ENCODE measurements around the gene B4GALT6.

The B4GALT6 gene

GRCh38 chr18:31695989-31696388, 11.6 kb upstream of the B4GALT6 start:
- Histone ChIP-seq H3K27ac (no peak overlapping the region), H3K4me3 (no peak overlapping the region)

- no peak overlapping the region for H3K4me3 ChIP-seq
Measured at GRCh38 chr18:31694297-31694696, 9.9 kb upstream of the B4GALT6 start.

GRCh38 chr18:31688606-31689005, 4.2 kb upstream of the B4GALT6 start:
- H3K4me3 ChIP-seq, result no peak overlapping the region
- H3K27ac ChIP-seq, result no peak overlapping the region

More at GRCh38 chr18:31694297-31694696, 9.9 kb upstream of the B4GALT6 start:
- no peak overlapping the region for H3K27ac ChIP-seq

GRCh38 chr18:31686986-31687928, 2.9 kb upstream of the B4GALT6 start:
- Histone ChIP-seq H3K27ac (no peak overlapping the region), H3K4me3 (no peak overlapping the region)

- no peak overlapping the region for H3K4me3 ChIP-seq
- H3K27ac ChIP-seq, result no peak overlapping the region
Measured at GRCh38 chr18:31686572-31686971, 2.2 kb upstream of the B4GALT6 start.

- peak overlapping the region; percentile 51 to 67 (median 60) for H3K4me3 ChIP-seq
- peak overlapping the region in 16 of 21 experiments; percentile 2 to 81 (median 66) for H3K27ac ChIP-seq
Measured at GRCh38 chr18:31685097-31686082, 1.0 kb upstream of the B4GALT6 start.

- Histone ChIP-seq H3K4me3 (peak overlapping the region; percentile 46 to 67 (median 60)), H3K27ac (peak overlapping the region in 4 of 21 experiments; percentile 1 to 76 (median 42))
Measured at GRCh38 chr18:31683968-31684278, 458 bp downstream of the B4GALT6 start.

GRCh38 chr18:31683106-31683505, 1.3 kb downstream of the B4GALT6 start:
- Histone ChIP-seq H3K27ac (no peak overlapping the region), H3K4me3 (no peak overlapping the region)

- H3K27ac ChIP-seq, result no peak overlapping the region
Measured at GRCh38 chr18:31680831-31681568, 3.4 kb downstream of the B4GALT6 start.

GRCh38 chr18:31680433-31680811, 4.0 kb downstream of the B4GALT6 start:
- no peak overlapping the region for H3K4me3 ChIP-seq

More at GRCh38 chr18:31680831-31681568, 3.4 kb downstream of the B4GALT6 start:
- no peak overlapping the region for H3K4me3 ChIP-seq

GRCh38 chr18:31679791-31680432, 4.5 kb downstream of the B4GALT6 start:
- H3K27ac ChIP-seq, result peak overlapping the region in 3 of 21 experiments; percentile 21 to 75 (median 26)
- no peak overlapping the region for H3K4me3 ChIP-seq

More at GRCh38 chr18:31680433-31680811, 4.0 kb downstream of the B4GALT6 start:
- H3K27ac ChIP-seq, result peak overlapping the region in 1 of 21 experiments; percentile 21

- no peak overlapping the region for H3K4me3 ChIP-seq
- H3K27ac ChIP-seq, result peak overlapping the region in 2 of 21 experiments; percentile 15 to 75
Measured at GRCh38 chr18:31679133-31679742, 5.1 kb downstream of the B4GALT6 start.

- H3K4me3 ChIP-seq, result no peak overlapping the region
- peak overlapping the region in 7 of 21 experiments; percentile 3 to 75 (median 38) for H3K27ac ChIP-seq
Measured at GRCh38 chr18:31678425-31678824, 6.0 kb downstream of the B4GALT6 start.

GRCh38 chr18:31677592-31677991, 6.8 kb downstream of the B4GALT6 start:
- Histone ChIP-seq H3K4me3 (no peak overlapping the region), H3K27ac (peak overlapping the region in 3 of 21 experiments; percentile 7 to 37 (median 18))

- no peak overlapping the region for H3K27ac ChIP-seq
- no peak overlapping the region for H3K4me3 ChIP-seq
Measured at GRCh38 chr18:31675404-31675803, 9.0 kb downstream of the B4GALT6 start.

- no peak overlapping the region for H3K4me3 ChIP-seq
- H3K27ac ChIP-seq, result no peak overlapping the region
Measured at GRCh38 chr18:31672628-31673135, 11.7 kb downstream of the B4GALT6 start.

GRCh38 chr18:31671951-31672350, 12.4 kb downstream of the B4GALT6 start:
- Histone ChIP-seq H3K4me3 (no peak overlapping the region), H3K27ac (no peak overlapping the region)

- Histone ChIP-seq H3K27ac (no peak overlapping the region), H3K4me3 (no peak overlapping the region)
Measured at GRCh38 chr18:31669541-31669940, 14.8 kb downstream of the B4GALT6 start.
